Bronchial epithelial cell (primary cell): ENCODE data around the gene GRIA4. TPM values are rescaled to one million over a fixed set of nuclear protein-coding genes. Genes with fewer than 3 reads are reported as not detected.

ENCODE experiments used
- DNase-seq: peaks from one replicate; pipeline ENCODE4 v3.0.0-alpha.2; 2010; ENCODE audit warnings: low read depth
- FAIRE-seq: peaks from 2 replicates; lab custom pipeline; 2011; peaks lifted over from hg19 to GRCh38; lab: Jason Lieb, UNC
- H3K27me3 ChIP-seq: 2 replicates; pipeline ENCODE4 v1.5.1; 2011; ENCODE audit warnings: low read length; ENCODE audit not compliant: control insufficient read depth, insufficient read depth
- H3K36me3 ChIP-seq: 2 replicates; pipeline ENCODE4 v1.5.1; 2011; ENCODE audit warnings: low read length; ENCODE audit not compliant: control insufficient read depth, insufficient read depth
- H3K4me3 ChIP-seq: 2 replicates; pipeline ENCODE4 v1.5.1; 2011; ENCODE audit warnings: mild to moderate bottlenecking, low read depth, low read length, control low read depth
- total RNA-seq: library from RNA; depleted of rRNA; stranded (reverse); fragments of >200 nt; gene quantifications from 2 replicates; pipeline ENCODE4 v1.2.1, GENCODE V29; 2014
- TF ChIP-seq, protein P1 (sequence below): IDR thresholded peaks from 2 replicates; pipeline ENCODE4 v1.5.1; 2011; ENCODE audit warnings: mild to moderate bottlenecking, moderate library complexity, low read length, control low read depth, inconsistent platforms; ENCODE audit not compliant: insufficient read depth, severe bottlenecking

Gene GRIA4
- total RNA-seq, 1 donor from 2014 or later: not detected

DNA sequence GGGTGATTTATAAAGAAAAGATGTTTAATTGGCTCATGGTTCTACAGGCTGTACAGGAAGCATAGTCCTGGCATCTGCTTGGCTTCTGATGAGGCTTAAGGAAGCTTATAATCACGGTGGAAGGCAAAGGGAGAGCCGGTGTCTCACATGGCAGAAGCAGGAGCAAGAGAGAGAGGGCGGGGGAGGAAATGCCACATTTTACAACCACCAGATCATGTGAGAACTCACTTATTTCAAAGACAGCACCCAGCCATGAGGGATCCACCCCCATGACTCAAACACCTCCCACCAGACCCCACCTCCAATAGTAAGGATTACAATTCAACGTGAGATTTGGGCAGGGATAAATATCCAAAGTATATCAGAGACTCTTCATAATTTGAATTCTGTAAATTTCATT lies 211.5 kb downstream of the GRIA4 start:
- FAIRE-seq: no peak
- TF ChIP-seq, protein P1, sequence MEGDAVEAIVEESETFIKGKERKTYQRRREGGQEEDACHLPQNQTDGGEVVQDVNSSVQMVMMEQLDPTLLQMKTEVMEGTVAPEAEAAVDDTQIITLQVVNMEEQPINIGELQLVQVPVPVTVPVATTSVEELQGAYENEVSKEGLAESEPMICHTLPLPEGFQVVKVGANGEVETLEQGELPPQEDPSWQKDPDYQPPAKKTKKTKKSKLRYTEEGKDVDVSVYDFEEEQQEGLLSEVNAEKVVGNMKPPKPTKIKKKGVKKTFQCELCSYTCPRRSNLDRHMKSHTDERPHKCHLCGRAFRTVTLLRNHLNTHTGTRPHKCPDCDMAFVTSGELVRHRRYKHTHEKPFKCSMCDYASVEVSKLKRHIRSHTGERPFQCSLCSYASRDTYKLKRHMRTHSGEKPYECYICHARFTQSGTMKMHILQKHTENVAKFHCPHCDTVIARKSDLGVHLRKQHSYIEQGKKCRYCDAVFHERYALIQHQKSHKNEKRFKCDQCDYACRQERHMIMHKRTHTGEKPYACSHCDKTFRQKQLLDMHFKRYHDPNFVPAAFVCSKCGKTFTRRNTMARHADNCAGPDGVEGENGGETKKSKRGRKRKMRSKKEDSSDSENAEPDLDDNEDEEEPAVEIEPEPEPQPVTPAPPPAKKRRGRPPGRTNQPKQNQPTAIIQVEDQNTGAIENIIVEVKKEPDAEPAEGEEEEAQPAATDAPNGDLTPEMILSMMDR: no peak
- H3K36me3 ChIP-seq: no peaks in the 10 kb centered on the region
- H3K4me3 ChIP-seq: no peak overlapping the region
- no peak for DNase-seq
- no peaks in the 10 kb centered on the region for H3K27me3 ChIP-seq

DNA sequence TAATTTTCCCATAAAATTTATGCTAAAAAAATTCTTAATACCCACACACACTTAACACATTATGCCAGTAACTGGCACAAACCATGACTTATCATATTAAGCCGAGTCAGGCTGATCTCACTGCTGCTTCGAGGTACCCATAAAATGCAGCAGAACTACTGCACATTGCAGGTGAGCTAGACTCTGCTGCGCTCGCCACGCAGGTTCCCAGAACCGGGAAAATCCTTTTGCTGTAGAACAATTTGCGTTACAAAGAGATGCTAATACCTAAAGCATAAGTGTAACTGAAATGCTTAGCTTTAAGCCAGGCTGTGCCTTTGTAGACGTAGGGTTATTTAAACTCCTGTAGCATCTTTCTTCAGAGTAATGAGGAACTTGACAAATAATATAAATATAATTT lies 211.9 kb downstream of the GRIA4 start:
- no peaks in the 10 kb centered on the region for H3K27me3 ChIP-seq
- FAIRE-seq: no peak
- TF ChIP-seq, protein P1: no peak

DNA sequence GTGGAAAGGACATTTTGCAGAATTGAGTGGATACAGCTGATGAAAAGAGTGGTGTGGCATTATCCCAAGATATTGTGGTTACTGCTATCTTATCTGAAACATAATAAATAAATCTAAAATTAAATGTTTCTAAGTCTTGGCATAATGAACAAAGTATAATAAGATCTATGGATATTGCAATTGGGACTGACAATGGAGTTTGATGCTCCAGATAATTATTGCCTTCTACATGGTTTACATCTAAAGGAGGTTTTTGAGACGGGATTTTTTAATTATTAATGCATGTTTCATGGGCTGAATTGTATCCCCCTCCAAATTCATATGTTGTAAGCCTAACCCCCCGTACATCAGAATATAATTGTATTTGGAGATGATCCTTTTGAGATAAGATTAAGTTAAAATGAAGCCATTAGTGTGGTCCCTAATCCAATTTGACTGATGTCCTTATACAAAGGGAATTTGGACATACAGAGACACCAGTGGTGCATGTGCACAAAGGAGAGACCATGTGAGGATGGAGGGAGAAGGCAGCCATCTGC lies 213.7 kb downstream of the GRIA4 start:
- TF ChIP-seq, protein P1: no peak
- H3K36me3 ChIP-seq: no peaks in the 10 kb centered on the region
- FAIRE-seq (no peak), DNase-seq (no peak)
- no peak overlapping the region for H3K4me3 ChIP-seq
- no peaks in the 10 kb centered on the region for H3K27me3 ChIP-seq

More for the DNA sequence above, 211.9 kb downstream of the GRIA4 start:
- H3K36me3 ChIP-seq: no peaks in the 10 kb centered on the region
- no peak for DNase-seq
- no peak overlapping the region for H3K4me3 ChIP-seq

DNA sequence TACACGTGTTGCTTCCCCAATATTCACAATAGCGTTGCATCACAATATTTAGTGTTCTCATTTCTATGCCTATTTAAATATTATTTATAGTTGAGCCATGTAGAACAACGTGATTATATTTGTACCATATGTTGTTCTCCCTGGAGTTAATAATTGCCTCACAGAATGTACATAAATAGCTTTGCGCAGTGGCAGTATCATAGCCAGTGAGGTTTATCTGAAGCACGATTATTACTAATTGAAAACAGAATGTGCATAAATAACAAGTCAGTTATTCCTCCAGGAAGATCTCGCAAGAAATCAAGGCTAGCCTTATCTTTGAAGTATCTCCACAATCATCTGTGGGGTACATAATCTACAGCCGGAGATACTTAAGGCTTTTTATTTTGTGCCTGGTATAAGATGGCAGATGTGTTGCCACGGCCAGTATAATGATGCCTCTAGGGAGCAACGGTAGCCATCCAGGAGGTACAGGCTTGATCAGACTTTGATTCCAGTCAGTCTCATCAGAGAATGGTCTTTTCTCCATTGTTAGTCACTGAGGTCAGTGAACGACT lies 214.7 kb downstream of the GRIA4 start:
- Histone ChIP-seq H3K4me3 (no peak overlapping the region), H3K27me3 (no peaks in the 10 kb centered on the region), H3K36me3 (no peaks in the 10 kb centered on the region)
- DNase-seq (no peak), FAIRE-seq (no peak)
- TF ChIP-seq, protein P1: no peak

DNA sequence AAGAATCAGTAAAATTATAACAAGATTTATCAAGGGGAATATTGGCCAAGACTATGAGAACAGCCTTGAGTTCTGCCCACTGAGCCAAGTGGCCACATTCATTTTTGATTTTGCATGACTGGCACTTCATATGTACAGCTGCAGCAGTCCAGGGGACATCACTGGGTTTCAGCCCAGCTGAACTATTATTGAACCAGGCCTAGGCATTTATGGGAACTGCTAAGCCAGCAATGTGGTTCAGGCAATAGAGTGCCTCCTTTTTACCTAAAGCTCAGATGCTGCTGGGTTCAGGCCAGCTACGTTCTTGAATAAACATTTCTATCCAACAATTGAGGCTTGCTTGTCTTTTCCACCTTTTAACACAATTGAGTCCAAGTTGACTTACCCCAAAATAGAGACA lies 215.3 kb downstream of the GRIA4 start:
- FAIRE-seq: no peak
- TF ChIP-seq, protein P1: no peak

DNA sequence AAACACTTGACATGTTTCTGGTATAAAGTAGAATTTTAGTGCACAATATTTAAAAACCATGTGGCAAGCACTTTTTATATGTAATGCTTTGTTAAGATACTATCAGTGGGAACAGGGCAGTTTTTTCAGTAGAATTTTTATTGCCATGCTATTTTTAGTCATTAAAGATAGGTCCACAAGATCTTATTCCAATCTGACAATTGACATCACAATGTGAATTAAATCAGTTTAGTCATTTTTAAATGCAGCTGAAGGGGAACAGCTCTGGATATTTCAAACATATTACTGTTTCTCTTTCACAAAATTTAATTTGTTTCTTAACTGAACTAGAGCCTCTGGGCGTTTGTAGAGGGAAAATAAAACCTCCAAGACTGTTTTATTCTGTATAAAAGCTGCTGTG lies 218.0 kb downstream of the GRIA4 start:
- Histone ChIP-seq H3K4me3 (no peak overlapping the region), H3K27me3 (no peaks in the 10 kb centered on the region), H3K36me3 (no peaks in the 10 kb centered on the region)
- TF ChIP-seq, protein P1: no peak
- DNase-seq (no peak), FAIRE-seq (no peak)

More for the DNA sequence above, 215.3 kb downstream of the GRIA4 start:
- Histone ChIP-seq H3K27me3 (no peaks in the 10 kb centered on the region), H3K36me3 (no peaks in the 10 kb centered on the region), H3K4me3 (no peak overlapping the region)
- DNase-seq: no peak
